Panc1 (cell line): ENCODE measurements around the gene MB21D2.

Experiments
- CTCF ChIP-seq: fragments of 450-650 bp; IDR thresholded peaks from 2 replicates; pipeline ENCODE4 v1.5.1; 2017; ENCODE audit warnings: mild to moderate bottlenecking
- POLR2AphosphoS5 ChIP-seq: IDR thresholded peaks from 2 replicates; pipeline ENCODE4 v1.6.1; 2012; ENCODE audit warnings: mild to moderate bottlenecking, low read depth, low read length, moderate library complexity
- TF ChIP-seq, protein P1 (sequence below), 2 experiments: IDR thresholded peaks; 2 replicates each; pipeline ENCODE4 v1.6.1; 2011 to 2012; ENCODE audit warnings: low read depth in 2 of 2, control low read depth in 1 of 2, low read length in 1 of 2, mild to moderate bottlenecking in 1 of 2, moderate library complexity in 1 of 2; ENCODE audit not compliant: insufficient read depth in 1 of 2

DNA sequence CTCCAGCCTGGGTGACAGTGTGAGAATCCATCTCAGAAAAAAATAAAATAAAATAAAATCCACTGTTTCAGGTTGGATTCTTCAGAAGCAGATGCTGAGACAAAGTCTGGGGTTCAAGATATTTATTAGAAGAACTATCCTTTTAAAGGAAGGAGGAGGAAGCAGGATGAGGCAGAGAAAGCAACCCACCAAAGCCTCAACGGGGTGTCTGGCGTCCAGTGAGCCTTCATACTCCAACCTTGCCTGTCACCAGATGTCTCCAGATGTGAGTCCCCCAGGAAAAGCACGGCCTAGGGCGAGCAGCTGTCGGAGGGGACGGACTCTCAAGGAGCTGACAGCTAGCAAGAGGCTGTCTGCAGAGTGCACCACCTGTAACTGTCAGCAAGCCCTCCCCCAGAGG is 37.3 kb downstream of the MB21D2 start:
- TF ChIP-seq CTCF: no peak
- no peak for TF ChIP-seq POLR2AphosphoS5
- TF ChIP-seq, protein P1, sequence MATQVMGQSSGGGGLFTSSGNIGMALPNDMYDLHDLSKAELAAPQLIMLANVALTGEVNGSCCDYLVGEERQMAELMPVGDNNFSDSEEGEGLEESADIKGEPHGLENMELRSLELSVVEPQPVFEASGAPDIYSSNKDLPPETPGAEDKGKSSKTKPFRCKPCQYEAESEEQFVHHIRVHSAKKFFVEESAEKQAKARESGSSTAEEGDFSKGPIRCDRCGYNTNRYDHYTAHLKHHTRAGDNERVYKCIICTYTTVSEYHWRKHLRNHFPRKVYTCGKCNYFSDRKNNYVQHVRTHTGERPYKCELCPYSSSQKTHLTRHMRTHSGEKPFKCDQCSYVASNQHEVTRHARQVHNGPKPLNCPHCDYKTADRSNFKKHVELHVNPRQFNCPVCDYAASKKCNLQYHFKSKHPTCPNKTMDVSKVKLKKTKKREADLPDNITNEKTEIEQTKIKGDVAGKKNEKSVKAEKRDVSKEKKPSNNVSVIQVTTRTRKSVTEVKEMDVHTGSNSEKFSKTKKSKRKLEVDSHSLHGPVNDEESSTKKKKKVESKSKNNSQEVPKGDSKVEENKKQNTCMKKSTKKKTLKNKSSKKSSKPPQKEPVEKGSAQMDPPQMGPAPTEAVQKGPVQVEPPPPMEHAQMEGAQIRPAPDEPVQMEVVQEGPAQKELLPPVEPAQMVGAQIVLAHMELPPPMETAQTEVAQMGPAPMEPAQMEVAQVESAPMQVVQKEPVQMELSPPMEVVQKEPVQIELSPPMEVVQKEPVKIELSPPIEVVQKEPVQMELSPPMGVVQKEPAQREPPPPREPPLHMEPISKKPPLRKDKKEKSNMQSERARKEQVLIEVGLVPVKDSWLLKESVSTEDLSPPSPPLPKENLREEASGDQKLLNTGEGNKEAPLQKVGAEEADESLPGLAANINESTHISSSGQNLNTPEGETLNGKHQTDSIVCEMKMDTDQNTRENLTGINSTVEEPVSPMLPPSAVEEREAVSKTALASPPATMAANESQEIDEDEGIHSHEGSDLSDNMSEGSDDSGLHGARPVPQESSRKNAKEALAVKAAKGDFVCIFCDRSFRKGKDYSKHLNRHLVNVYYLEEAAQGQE (IDR thresholded peaks at IDR 0.05; ENCODE audit: insufficient read depth in 1 of 2, low read depth in 2 of 2, low read length in 1 of 2): no peak
